ENCODE results near the gene GTPBP3.
"Not testable (repeated sequence)": the region's sequence is repeated elsewhere in the genome, so short reads cannot be mapped to it uniquely, and the experiment has no call there.

GTPBP3 gene

DNA sequence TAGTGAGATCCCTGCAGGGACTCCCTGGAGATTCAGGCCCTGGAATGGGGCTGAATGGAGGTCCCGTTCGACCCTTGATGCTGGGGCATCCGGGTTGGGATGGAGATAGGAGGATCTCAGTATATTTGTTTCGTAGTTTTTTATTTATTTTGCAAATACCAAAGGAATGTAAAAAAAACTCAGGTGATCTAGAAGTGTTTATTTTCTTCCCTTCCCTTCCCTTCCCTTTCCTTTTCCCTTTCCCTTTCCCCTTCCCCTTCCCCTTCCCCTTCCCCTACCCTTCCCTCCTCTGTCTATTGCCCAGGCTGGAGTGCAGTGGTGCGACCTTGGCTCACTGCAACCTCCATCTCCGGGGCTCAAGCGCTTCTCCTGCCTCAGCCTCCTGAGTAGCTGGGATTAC, 4.5 kb downstream of the GTPBP3 start:
- no peak for DNase-seq

DNA sequence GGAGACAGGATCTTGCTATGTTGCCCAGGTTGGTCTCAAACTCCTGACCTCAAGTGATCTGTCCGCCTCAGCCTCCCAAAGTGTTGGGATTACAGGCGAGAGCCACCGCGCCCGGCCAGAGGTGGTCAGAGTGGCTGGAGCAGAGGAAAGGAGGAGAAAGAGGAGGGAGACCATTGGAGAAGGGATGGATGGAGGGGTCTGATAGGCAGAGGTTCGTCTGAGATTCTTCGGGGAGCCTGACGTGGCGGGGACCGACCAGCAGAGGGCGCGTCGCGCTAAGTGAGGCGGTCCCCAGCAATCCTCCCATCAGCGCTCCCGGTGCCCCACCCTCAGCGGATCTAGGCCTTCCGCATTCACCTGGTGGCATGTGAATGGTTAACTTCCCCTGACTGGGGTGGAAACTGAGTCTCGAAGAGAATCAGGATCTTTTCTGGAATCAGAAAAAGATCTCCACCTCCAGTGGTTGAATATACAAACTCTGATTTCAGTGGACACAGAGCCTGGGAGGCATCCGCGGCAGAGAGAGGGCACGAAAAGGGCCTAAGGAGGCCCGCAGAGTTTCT, 8.8 kb downstream of the GTPBP3 start:
- peak; percentile 76 for DNase-seq

DNA sequence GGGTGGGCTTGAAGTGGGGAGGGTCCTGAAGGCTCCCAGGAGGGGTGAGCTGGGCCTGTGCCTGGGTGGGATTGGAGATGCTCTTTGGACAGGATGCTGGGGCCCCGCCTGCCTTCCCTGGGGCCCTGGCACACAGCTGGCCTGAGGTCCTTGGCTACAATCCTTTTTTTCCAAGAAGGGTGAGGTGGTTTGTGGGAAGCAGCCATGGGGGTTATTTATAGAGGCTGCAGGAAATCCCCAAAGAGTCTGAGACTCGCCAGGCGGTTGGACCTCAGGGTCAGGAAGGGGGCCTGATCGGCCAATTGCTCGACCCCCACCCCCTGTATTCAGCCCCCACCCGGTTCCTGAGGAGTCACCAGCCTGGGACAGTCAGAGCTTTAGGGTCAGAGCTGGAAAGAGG, 10.0 kb downstream of the GTPBP3 start:
- no peak for DNase-seq

- no peak for DNase-seq
Measured at GRCh38 chr19:17347877-17348276, 10.5 kb downstream of the GTPBP3 start.

DNA sequence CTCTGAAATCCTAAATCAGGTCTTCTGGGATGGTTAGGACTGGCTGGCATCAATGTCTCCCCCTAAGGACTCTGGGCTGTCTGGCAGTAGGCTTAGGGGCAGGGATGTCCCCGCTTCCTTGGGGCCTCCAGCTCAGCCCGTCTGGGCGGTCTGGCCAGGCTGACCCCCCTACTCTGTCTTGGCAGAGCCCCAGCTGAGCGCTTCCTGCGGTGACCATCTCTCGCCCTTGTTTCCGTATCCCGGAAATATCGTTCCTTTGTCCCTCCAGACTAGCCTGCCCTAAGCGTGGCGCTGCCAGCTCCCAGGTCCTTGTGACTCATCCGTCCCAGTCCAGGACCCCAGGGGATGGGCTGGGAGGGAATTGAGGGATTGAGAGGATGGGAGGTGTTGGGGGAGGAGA, 11.3 kb downstream of the GTPBP3 start:
- no peak for DNase-seq

GRCh38 chr19:17351815-17352435, 14.6 kb downstream of the GTPBP3 start:
- DNase-seq, result no peak

DNA sequence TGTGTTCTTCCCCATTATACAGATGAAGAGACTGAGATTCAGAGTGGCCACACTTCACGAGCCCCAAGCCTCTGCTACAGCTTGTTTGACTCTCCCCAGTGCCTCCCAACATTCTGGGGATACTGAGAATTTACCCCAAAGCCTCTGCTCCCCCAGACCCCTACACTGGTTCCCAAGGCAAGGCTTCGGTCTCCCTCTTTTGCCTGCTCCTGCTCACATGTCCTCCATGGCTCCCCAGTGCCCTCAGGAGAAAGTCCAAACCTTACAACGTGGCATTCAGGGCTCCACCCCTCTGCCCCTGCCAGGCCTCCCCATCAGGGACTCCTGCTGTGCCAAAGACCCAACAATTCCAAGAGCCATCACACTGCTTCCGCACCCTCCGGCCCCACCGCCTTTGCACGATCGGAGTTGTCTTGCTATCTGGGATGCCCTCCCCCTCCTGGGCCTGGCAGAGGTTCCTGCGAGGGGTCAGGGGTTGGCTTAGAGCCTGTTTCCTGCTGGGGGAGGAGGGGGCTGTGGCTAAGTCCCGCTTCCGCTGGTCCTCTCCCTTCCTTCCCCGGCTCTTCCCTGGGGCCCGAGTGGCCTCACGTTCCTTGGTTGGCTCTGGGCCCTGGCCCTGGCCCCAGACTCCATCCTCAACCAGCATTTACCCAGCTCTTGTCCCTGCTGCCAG, 15.4 kb downstream of the GTPBP3 start:
- no peak for DNase-seq

DNA sequence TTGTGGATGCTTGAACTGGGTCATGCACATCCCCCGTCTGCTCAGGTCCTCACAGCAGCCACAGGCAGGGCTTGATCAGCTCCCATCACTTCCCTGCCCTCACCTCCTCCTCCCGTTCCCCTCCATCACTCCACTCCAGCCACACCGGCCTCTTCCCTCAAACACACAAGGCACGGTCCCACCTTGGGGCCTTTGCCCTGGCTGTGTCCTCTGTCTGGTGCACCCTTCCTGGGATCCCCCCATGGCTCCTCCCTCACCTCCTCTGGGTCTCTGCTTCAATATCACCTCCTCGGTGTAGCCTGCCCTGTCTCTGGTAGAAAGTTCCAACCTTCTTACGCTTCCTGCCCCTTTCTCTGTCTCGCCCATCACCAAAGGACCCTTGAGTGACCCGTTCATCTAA, 16.0 kb downstream of the GTPBP3 start:
- no peak for DNase-seq

- DNase-seq, result no peak
Measured at GRCh38 chr19:17357078-17357666, 19.8 kb downstream of the GTPBP3 start.

GRCh38 chr19:17357724-17358123, 20.4 kb downstream of the GTPBP3 start:
- no peak for DNase-seq

DNA sequence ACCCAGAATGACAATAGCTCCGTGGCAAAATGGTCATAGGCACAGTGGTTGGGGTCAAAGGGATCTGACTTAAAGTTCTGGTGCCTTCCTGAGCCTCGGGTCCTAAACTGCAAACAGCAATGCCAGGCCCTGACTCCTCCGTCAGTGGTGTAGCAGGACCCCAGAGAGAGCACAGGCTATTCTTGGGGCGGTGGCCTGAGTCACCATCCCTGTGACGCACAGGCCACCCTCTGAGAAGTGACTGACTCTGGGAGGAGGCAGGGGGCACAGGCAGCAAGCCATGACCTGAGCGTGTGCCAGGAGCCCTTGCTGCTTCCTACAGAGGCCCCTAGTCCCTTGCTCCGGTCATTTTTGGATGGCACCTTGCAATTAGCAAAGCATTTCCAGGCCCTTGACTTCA, 21.0 kb downstream of the GTPBP3 start:
- no peak for DNase-seq

- DNase-seq, result no peak
Measured at GRCh38 chr19:17359905-17360800, 22.8 kb downstream of the GTPBP3 start.

DNA sequence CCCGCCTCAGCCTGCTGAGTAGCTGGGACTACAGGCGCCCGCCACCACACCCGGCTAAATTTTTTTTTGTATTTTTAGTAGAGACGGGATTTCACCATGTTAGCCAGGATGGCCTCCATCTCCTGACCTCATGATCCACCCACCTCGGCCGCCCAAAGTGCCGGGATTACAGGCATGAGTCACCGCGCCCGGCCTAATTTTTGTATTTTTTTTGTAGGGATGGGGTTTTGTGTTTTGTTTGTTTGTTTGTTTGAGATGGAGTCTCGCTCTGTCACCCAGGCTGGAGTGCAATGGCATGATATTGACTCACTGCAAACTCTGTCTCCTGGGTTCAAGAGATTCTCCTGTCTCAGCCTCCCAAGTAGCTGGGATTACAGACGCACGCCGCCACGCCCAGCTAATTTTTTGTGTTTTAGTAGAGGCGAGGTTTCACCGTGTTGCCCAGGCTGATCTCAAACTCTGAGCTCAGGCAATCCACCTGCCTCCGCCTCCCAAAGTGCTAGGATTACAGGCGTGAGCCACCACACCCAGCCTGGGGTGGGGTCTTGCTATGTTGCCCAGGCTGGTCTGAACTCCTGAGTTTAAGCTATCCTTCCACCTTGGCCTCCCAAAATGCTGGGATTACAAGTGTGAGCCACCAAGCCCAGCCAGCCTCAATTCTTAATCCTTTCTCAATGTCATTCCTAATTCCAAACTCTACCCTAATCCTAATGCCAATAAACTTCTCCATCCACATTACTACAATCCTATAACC, 26.7 kb downstream of the GTPBP3 start:
- not testable (repeated sequence) for DNase-seq

DNA sequence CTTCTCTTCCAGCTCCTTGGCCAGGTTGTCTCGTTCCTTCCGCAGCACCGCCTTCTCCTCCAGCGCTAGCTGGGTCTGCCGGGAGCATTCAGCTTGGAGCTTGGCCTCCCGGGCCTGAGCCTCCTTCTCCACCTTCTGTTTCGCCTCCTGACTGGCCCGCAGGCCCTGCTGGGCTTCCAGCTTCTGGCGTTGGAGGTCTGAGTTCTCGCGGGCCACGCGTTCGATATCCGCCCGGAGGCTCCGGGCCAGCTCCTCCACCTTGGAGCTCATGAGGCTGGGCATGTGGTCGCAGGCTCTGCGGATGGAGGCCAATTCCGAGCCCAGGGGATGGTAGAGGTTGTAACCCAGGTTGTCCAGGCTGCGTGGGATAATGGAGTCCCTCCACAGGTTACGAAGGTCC, 28.0 kb downstream of the GTPBP3 start:
- DNase-seq, result no peak

GRCh38 chr19:17370026-17370587, 32.8 kb downstream of the GTPBP3 start:
- DNase-seq, result no peak

GRCh38 chr19:17376935-17377600, 39.7 kb downstream of the GTPBP3 start, which contains the start of gene PLVAP:
PLVAP (minus strand) TSS chr19:17377342; CDS start chr19:17377288, 54 bp downstream.
- DNase-seq, result no peak

DNA sequence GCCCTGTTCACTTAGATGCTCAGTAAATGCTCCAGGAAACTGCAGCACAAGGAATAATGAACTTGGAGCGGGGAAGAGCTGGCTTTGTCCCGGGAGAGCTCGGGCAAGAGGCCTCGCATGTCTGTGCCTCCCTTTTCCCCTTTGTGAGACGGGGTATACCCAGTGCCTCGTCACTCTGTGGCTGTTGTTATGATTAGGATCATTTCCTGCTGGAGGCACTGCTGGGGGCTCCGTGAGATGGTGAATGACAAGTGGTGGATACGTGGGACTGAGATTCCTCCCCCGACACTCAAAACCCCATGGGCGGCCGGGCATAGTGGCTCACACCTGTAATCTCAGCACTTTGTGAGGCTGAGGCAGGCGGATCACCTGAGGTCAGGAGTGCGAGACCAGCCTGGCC, 40.9 kb downstream of the GTPBP3 start:
- no peak for DNase-seq

- DNase-seq, result no peak
Measured at GRCh38 chr19:17379221-17379631, 41.9 kb downstream of the GTPBP3 start.

DNA sequence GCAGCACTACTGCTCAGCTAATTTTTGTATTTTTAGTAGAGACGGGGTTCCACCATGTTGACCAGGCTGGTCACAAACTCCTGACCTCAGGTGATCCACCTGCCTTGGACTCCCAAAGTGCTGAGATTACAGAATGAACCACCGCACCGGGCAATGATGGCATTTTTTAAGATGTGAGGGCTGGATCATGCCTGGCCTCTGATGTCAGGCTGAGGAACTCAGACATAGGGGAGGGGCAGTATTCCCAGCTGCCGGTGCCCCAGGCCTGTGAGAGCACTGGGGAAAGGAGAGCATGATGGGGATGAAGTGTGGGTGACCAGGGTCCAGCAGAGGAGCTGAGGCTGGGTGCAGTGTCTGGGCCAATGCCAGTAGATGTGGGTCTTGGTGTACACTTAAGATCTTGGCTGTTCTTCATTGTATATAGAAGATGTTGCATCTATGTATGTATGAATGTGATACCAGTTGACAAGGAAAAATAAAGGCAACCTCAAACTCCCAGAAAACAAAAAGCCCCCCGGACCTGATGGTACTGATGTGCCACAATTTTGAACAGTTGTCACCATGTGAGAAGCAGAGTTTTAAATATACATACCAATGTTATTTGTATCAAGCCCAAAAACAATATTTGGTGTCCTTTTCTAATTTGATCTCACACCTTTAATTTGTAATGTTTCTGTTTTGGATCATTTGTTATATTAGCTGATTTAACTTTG, 43.2 kb downstream of the GTPBP3 start:
- DNase-seq, result no peak

DNA sequence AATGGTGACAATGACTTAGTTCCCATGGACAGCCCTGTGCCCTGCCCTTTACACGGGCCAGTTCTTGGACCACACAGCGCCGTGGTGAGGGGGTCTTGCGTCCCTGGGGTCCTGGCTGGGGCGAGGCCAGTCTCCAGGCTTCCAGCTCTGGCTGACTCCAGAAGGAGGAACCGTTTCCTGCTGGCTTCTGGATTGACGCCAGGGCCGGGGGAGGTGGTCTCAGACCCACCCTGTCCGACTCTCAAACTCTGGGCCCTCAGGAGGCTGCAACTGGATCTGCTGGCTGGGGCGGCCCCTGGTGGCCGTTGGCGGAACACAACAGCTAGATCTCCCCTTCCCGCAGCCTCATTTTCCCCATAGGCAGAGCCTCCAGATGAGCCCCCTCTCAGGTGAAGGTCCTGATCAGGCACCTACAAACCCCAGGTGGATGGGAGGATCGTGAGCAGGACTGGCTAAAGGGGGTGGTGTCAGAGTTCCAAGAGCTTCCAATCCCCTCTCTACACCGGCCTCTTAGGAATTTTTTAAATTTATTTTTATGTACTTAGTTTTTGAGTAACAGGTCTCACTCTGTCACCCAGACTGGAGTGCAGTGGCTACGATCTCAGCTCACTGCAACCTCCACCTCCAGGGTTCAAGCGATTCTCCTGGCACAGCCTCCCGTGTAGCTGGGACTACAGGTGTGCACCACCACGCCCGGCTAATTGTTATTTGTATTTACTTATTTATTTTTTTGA, 48.7 kb downstream of the GTPBP3 start:
- DNase-seq, result peak; percentile 57

All from T-helper 9 cell (primary cell).